Astrocyte (in vitro differentiated cells and primary cell): ENCODE results near the gene GRIK1. TPM values are rescaled to one million over a fixed set of nuclear protein-coding genes. Genes with fewer than 3 reads are reported as not detected.

Experiments
- DNase-seq: peaks from one replicate; pipeline ENCODE4 v3.0.0-alpha.2; 2010; ENCODE audit warnings: low read depth
- FAIRE-seq: peaks from 2 replicates; lab custom pipeline; 2011; peaks lifted over from hg19 to GRCh38; lab: Jason Lieb, UNC
- H2AFZ ChIP-seq: 2 replicates; pipeline ENCODE4 v1.6.0; 2012; ENCODE audit warnings: low read depth, low read length, inconsistent platforms
- H3K27ac ChIP-seq: 2 replicates; pipeline ENCODE4 v1.5.1; 2011; ENCODE audit warnings: low read depth, low read length, inconsistent platforms
- H3K27me3 ChIP-seq: 2 replicates; pipeline ENCODE4 v1.6.0; 2011; ENCODE audit warnings: low read length, inconsistent platforms; ENCODE audit not compliant: insufficient read depth
- H3K36me3 ChIP-seq: 2 replicates; pipeline ENCODE4 v1.5.1; 2011; ENCODE audit warnings: low read length, inconsistent platforms; ENCODE audit not compliant: insufficient read depth
- H3K4me1 ChIP-seq: 2 replicates; pipeline ENCODE4 v1.5.1; 2011; ENCODE audit warnings: low read length, inconsistent platforms; ENCODE audit not compliant: insufficient read depth
- H3K4me2 ChIP-seq: 2 replicates; pipeline ENCODE4 v1.6.0; 2012; ENCODE audit warnings: low read length, inconsistent platforms
- H3K4me3 ChIP-seq: 2 replicates; pipeline ENCODE4 v1.5.1; 2011; ENCODE audit warnings: low read depth, mild to moderate bottlenecking, low read length, inconsistent platforms; ENCODE audit not compliant: insufficient read depth
- H3K79me2 ChIP-seq: 2 replicates; pipeline ENCODE4 v1.6.0; 2012; ENCODE audit warnings: mild to moderate bottlenecking, low read length, inconsistent platforms; ENCODE audit not compliant: insufficient read depth
- H3K9ac ChIP-seq: 2 replicates; pipeline ENCODE4 v1.6.0; 2012; ENCODE audit warnings: mild to moderate bottlenecking, low read length, inconsistent platforms
- H3K9me3 ChIP-seq: 2 replicates; pipeline ENCODE4 v1.5.1; 2012; ENCODE audit warnings: low read depth, mild to moderate bottlenecking, low read length, inconsistent platforms; ENCODE audit not compliant: insufficient read depth
- H4K20me1 ChIP-seq: 2 replicates; pipeline ENCODE4 v1.6.0; 2012; ENCODE audit warnings: low read length, inconsistent platforms; ENCODE audit not compliant: insufficient read depth
- H3K27ac Mint-ChIP-seq: one replicate; pipeline ENCODE4 v1.8.0; 2021; ENCODE audit warnings: mild to moderate bottlenecking, mixed read lengths; ENCODE audit not compliant: unreplicated experiment
- H3K27me3 Mint-ChIP-seq: one replicate; pipeline ENCODE4 v1.8.0; 2021; ENCODE audit warnings: low read depth, mixed read lengths; ENCODE audit not compliant: unreplicated experiment
- H3K36me3 Mint-ChIP-seq: one replicate; pipeline ENCODE4 v1.8.0; 2021; ENCODE audit warnings: low read depth, mixed read lengths; ENCODE audit not compliant: unreplicated experiment
- H3K4me1 Mint-ChIP-seq: one replicate; pipeline ENCODE4 v1.8.0; 2021; ENCODE audit warnings: low read depth, mixed read lengths; ENCODE audit not compliant: unreplicated experiment
- H3K4me3 Mint-ChIP-seq: one replicate; pipeline ENCODE4 v1.8.0; 2021; ENCODE audit warnings: mild to moderate bottlenecking, moderate library complexity, mixed read lengths; ENCODE audit not compliant: unreplicated experiment
- H3K9me3 Mint-ChIP-seq: one replicate; pipeline ENCODE4 v1.8.0; 2021; ENCODE audit warnings: mild to moderate bottlenecking, mixed read lengths; ENCODE audit not compliant: unreplicated experiment
- EZH2 ChIP-seq: IDR thresholded peaks from 2 replicates; pipeline ENCODE4 v1.6.1; 2012; ENCODE audit warnings: mild to moderate bottlenecking, low read length, inconsistent platforms; ENCODE audit not compliant: insufficient read depth
- total RNA-seq: library from RNA; stranded (reverse); gene quantifications from 2 replicates; pipeline ENCODE4 v1.2.1, GENCODE V29; 2021
- TF ChIP-seq, protein P1 (sequence below): IDR thresholded peaks from 2 replicates; pipeline ENCODE4 v1.5.1; 2011; ENCODE audit warnings: low read depth, mild to moderate bottlenecking, inconsistent platforms, low read length, moderate library complexity; ENCODE audit not compliant: insufficient read depth

The GRIK1 gene
- total RNA-seq, 1 donor from 2014 or later = not detected

DNA sequence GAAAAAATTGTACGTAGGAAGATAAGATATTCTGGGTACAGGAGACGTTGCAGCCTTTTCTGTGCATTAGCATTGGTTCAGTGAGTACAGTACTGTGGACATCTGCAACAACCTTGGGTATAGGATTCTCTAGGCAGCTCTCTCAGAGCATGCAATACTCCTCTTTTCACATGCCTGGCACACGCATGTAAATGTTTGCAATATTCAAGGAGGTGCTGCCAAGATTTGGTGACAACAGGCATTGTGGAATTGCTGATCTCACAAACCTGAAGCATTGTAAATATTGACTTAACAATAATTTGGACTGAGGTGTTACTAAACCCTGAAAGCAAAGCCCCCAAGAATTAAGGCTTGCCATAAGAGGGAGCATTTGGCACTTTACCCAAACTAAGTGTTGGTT is 126.8 kb downstream of the GRIK1 start:
- FAIRE-seq = no peak
- no peaks in the 10 kb centered on the region for H3K36me3 Mint-ChIP-seq

DNA sequence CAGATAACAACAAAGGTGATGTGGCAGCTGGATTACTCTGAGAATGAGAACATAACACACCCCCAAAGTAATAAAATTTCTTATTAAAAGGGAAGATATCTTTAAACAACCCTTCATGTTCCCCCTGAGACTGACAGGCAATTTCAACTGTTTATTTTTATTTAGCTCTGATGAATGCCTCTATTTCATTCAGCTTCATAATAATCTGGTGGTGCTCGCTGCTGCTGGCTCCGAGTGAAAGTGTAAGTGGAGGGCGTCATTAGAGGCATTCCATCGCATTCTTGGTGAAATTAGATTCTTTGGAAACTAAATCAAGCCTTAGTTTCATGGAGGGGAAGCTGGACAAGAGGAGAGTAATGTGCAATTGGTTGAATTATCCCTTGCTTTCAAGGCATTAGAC is 128.9 kb downstream of the GRIK1 start:
- no peaks in the 10 kb centered on the region for H3K4me1 ChIP-seq
- Mint-ChIP-seq H3K9me3 (no peaks in the 10 kb centered on the region), H3K4me3 (no peak overlapping the region), H3K4me1 (no peaks in the 10 kb centered on the region), H3K27ac (no peak overlapping the region), H3K36me3 (no peaks in the 10 kb centered on the region), H3K27me3 (no peaks in the 10 kb centered on the region)
- H3K27ac ChIP-seq = no peak overlapping the region
- no peak overlapping the region for H3K9ac ChIP-seq
- no peaks in the 10 kb centered on the region for H3K27me3 ChIP-seq
- H3K4me2 ChIP-seq = no peak overlapping the region
- no peak overlapping the region for H2AFZ ChIP-seq
- no peaks in the 10 kb centered on the region for H3K79me2 ChIP-seq
- H3K9me3 ChIP-seq = no peaks in the 10 kb centered on the region
- H3K36me3 ChIP-seq = no peaks in the 10 kb centered on the region
- H4K20me1 ChIP-seq = no peaks in the 10 kb centered on the region
- FAIRE-seq = no peak
- no peak for TF ChIP-seq EZH2
- TF ChIP-seq, protein P1, sequence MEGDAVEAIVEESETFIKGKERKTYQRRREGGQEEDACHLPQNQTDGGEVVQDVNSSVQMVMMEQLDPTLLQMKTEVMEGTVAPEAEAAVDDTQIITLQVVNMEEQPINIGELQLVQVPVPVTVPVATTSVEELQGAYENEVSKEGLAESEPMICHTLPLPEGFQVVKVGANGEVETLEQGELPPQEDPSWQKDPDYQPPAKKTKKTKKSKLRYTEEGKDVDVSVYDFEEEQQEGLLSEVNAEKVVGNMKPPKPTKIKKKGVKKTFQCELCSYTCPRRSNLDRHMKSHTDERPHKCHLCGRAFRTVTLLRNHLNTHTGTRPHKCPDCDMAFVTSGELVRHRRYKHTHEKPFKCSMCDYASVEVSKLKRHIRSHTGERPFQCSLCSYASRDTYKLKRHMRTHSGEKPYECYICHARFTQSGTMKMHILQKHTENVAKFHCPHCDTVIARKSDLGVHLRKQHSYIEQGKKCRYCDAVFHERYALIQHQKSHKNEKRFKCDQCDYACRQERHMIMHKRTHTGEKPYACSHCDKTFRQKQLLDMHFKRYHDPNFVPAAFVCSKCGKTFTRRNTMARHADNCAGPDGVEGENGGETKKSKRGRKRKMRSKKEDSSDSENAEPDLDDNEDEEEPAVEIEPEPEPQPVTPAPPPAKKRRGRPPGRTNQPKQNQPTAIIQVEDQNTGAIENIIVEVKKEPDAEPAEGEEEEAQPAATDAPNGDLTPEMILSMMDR = no peak
- no peak for DNase-seq
- H3K4me3 ChIP-seq = no peak overlapping the region

More for the DNA sequence above, 126.8 kb downstream of the GRIK1 start:
- Histone ChIP-seq H3K4me3 (no peak overlapping the region), H3K79me2 (no peaks in the 10 kb centered on the region), H4K20me1 (no peaks in the 10 kb centered on the region), H3K27ac (no peak overlapping the region), H3K4me2 (no peak overlapping the region), H3K36me3 (no peaks in the 10 kb centered on the region), H3K4me1 (no peaks in the 10 kb centered on the region), H3K9me3 (no peaks in the 10 kb centered on the region), H3K9ac (no peak overlapping the region), H3K27me3 (no peaks in the 10 kb centered on the region), H2AFZ (no peak overlapping the region)
- Mint-ChIP-seq H3K4me3 (no peak overlapping the region), H3K27ac (no peak overlapping the region), H3K27me3 (no peaks in the 10 kb centered on the region), H3K4me1 (no peaks in the 10 kb centered on the region), H3K9me3 (no peaks in the 10 kb centered on the region)
- TF ChIP-seq, protein P1 = no peak
- no peak for TF ChIP-seq EZH2
- no peak for DNase-seq

DNA sequence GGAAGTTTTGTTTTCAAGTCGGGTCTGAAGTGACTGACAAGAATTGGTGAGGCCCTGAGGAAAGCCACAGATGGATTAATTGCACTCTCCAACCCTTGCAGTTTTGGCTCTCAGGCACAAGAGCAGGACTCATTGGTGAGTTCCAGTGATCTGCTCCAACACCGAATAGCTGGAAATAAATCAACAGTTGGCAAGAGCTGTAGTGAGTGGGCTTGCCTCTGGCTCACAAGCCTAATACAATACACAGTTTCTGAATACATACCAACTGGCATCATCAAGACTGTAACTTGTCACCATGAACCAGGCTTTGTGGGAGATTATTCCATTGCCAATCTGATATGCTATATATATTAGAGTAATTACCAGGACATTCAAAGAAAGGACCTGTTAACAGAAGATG is 131.6 kb downstream of the GRIK1 start:
- Mint-ChIP-seq H3K9me3 (no peaks in the 10 kb centered on the region), H3K4me1 (no peaks in the 10 kb centered on the region), H3K27ac (no peak overlapping the region), H3K36me3 (no peaks in the 10 kb centered on the region), H3K4me3 (no peak overlapping the region), H3K27me3 (no peaks in the 10 kb centered on the region)
- no peaks in the 10 kb centered on the region for H4K20me1 ChIP-seq
- DNase-seq = no peak
- no peaks in the 10 kb centered on the region for H3K4me1 ChIP-seq
- H3K4me2 ChIP-seq = no peak overlapping the region
- H3K36me3 ChIP-seq = no peaks in the 10 kb centered on the region
- no peak overlapping the region for H2AFZ ChIP-seq
- TF ChIP-seq EZH2 = no peak
- TF ChIP-seq, protein P1 = no peak
- H3K27me3 ChIP-seq = no peaks in the 10 kb centered on the region
- no peaks in the 10 kb centered on the region for H3K79me2 ChIP-seq
- H3K4me3 ChIP-seq = no peak overlapping the region
- H3K9ac ChIP-seq = no peak overlapping the region
- H3K9me3 ChIP-seq = no peaks in the 10 kb centered on the region
- no peak overlapping the region for H3K27ac ChIP-seq
- FAIRE-seq = no peak
